Measurements from ENCODE around the gene HIVEP3. TPM values are rescaled to one million over a fixed set of nuclear protein-coding genes. Genes with fewer than 3 reads are reported as not detected.
A peak's percentile ranks its signal among the peaks of the same experiment; 100 is the strongest.
"Not testable (repeated sequence)": the region's sequence is repeated elsewhere in the genome, so short reads cannot be mapped to it uniquely, and the experiment has no call there.

The HIVEP3 gene
- total and polyA plus RNA-seq, 7 donors, result 0.70 to 3.4 (median 2.1) TPM

GRCh38 chr1:41560496-41560895, 358.2 kb downstream of the HIVEP3 start:
- no peak overlapping the region for H3K4me3 ChIP-seq
- no peak for TF ChIP-seq CTCF (IDR thresholded peaks at IDR 0.05)
- H3K9me3 ChIP-seq, result no peaks in the 10 kb centered on the region
- H3K27ac ChIP-seq, result no peak overlapping the region
- no peaks in the 10 kb centered on the region for H3K27me3 ChIP-seq (ENCODE audit: insufficient read depth in 3 of 3, low read length in 2 of 3)
- DNase-seq (no peak), ATAC-seq (no peak)
- 54 to 76% (median 58%) methylated on average over 5 of the region's 5 CpGs for WGBS, 3 donors
- no peaks in the 10 kb centered on the region for H3K36me3 ChIP-seq (ENCODE audit: insufficient read depth in 1 of 2, low read depth in 1 of 2)
- intact Hi-C loops (cut with DNase I), result loop anchor here in 1 of 2 donors (10.0 kb wide), 1 partner anchor 814 kb away; no protein-coding TSS in a partner anchor
- H3K4me1 ChIP-seq, result peaks cover 16% of the 10 kb centered on the region

- no peak for TF ChIP-seq CTCF (IDR thresholded peaks at IDR 0.05)
- peak overlapping the region; percentile 77 for H3K27ac ChIP-seq
- no peaks in the 10 kb centered on the region for H3K27me3 ChIP-seq (ENCODE audit: insufficient read depth in 3 of 3, low read length in 2 of 3)
- no peaks in the 10 kb centered on the region for H3K9me3 ChIP-seq
- intact Hi-C loops (cut with DNase I), result no loop called here
- DNase-seq (no peak), ATAC-seq (no peak)
- H3K36me3 ChIP-seq (ENCODE audit: insufficient read depth in 1 of 2, low read depth in 1 of 2), result no peaks in the 10 kb centered on the region
- peaks cover 16% of the 10 kb centered on the region for H3K4me1 ChIP-seq
- WGBS, 3 donors, result 45 to 50% (median 48%) methylated on average over 5 of the region's 5 CpGs
- H3K4me3 ChIP-seq, result no peak overlapping the region
Observed at GRCh38 chr1:41559331-41559730, 359.4 kb downstream of the HIVEP3 start.

- no peaks in the 10 kb centered on the region for H3K27me3 ChIP-seq (ENCODE audit: insufficient read depth in 3 of 3, low read length in 2 of 3)
- peaks cover 16% of the 10 kb centered on the region for H3K4me1 ChIP-seq
- WGBS, 3 donors, result 19 to 33% (median 29%) methylated on average over 3 of the region's 3 CpGs
- H3K4me3 ChIP-seq, result no peak overlapping the region
- H3K36me3 ChIP-seq (ENCODE audit: insufficient read depth in 1 of 2, low read depth in 1 of 2), result no peaks in the 10 kb centered on the region
- ATAC-seq (peak; percentile 98 to 99 (median 98)), DNase-seq (peak; percentile 83 to 95)
- H3K9me3 ChIP-seq, result no peaks in the 10 kb centered on the region
- peak overlapping the region; percentile 77 for H3K27ac ChIP-seq
- intact Hi-C loops (cut with DNase I), result no loop called here
- no peak for TF ChIP-seq CTCF (IDR thresholded peaks at IDR 0.05)
Observed at GRCh38 chr1:41558761-41559171, 360.0 kb downstream of the HIVEP3 start.

- H3K4me1 ChIP-seq, result peaks cover 16% of the 10 kb centered on the region
- H3K27me3 ChIP-seq (ENCODE audit: insufficient read depth in 3 of 3, low read length in 2 of 3), result no peaks in the 10 kb centered on the region
- 68 to 77% (median 73%) methylated on average over 13 of the region's 13 CpGs for WGBS, 3 donors
- intact Hi-C loops (cut with DNase I), result no loop called here
- peak overlapping the region; percentile 77 for H3K27ac ChIP-seq
- H3K9me3 ChIP-seq, result no peaks in the 10 kb centered on the region
- TF ChIP-seq CTCF (IDR thresholded peaks at IDR 0.05), result no peak
- H3K36me3 ChIP-seq (ENCODE audit: insufficient read depth in 1 of 2, low read depth in 1 of 2), result no peaks in the 10 kb centered on the region
- peak; percentile 7 to 19 (median 8) for ATAC-seq
- no peak overlapping the region for H3K4me3 ChIP-seq
- DNase-seq, result no peak
Observed at GRCh38 chr1:41557751-41558455, 360.8 kb downstream of the HIVEP3 start.

- H3K4me1 ChIP-seq, result peaks cover 16% of the 10 kb centered on the region
- WGBS, 3 donors, result 85 to 96% (median 95%) methylated on average over 5 of the region's 5 CpGs
- DNase-seq; H3K4me3 ChIP-seq; intact Hi-C loops (cut with DNase I); H3K27me3 ChIP-seq (ENCODE audit: insufficient read depth in 3 of 3, low read length in 2 of 3); H3K36me3 ChIP-seq (ENCODE audit: insufficient read depth in 1 of 2, low read depth in 1 of 2); H3K9me3 ChIP-seq; ATAC-seq; H3K27ac ChIP-seq: not testable (repeated sequence)
Observed at GRCh38 chr1:41554746-41555145, 364.0 kb downstream of the HIVEP3 start.
